Spleen (tissue), 7 donors: Measurements from ENCODE around the gene ANKRD50.

Experiments used
- CTCF ChIP-seq, 11 experiments: fragments of 200-600 bp in 7 of 11; fragments of 450-650 bp in 4 of 11; sonication (generic) in 4 of 11; IDR thresholded peaks in 8 of 11; conservative IDR thresholded peaks in 3 of 11; 1 replicate in 7 of 11; 2 replicates in 4 of 11; pipeline versions ENCODE4 v1.4.0 to v1.8.0; 2016 to 2021; ENCODE audit warnings: antibody characterized with exemption in 11 of 11, inconsistent platforms in 4 of 11, mild to moderate bottlenecking in 1 of 11
- POLR2AphosphoS5 ChIP-seq, 3 donors: sonication (generic); formaldehyde crosslinking; IDR thresholded peaks; one replicate each; pipeline ENCODE4 v1.5.1; 2017; ENCODE audit warnings: antibody characterized with exemption in 3 of 3
- donor health status: DM: no; HTN: no; CAD: no; lungs with moderate emphysema.
- donor health status: DM: no; HTN: no; CAD: no.
- donor health status: DM: no; HTN: no; CAD: no.

- no peak for TF ChIP-seq POLR2AphosphoS5 (IDR thresholded peaks at IDR 0.05)
- TF ChIP-seq CTCF (IDR thresholded peaks at IDR 0.05 in 8 of 11, conservative IDR thresholded peaks at IDR 0.05 in 3 of 11) = no peak
These were observed 82.9 kb downstream of the ANKRD50 start for GRCh38 chr4:124629681-124630080.
